H1 (cell line): Measurements from ENCODE around the gene ARL5A. TPM values are rescaled to one million over a fixed set of nuclear protein-coding genes. Genes with fewer than 3 reads are reported as not detected.

Experiments used
- CTCF ChIA-PET: fragments of 300-600 bp; sonication (Branson Sonifier 250); formaldehyde crosslinking; loops from one replicate; lab custom pipeline; 2021; ENCODE audit not compliant: partially characterized antibody; lab: Charles Lee
- POLR2A ChIA-PET: fragments of 300-600 bp; sonication (Branson Sonifier 250); formaldehyde crosslinking; loops from one replicate; lab custom pipeline; 2021; ENCODE audit warnings: inconsistent platforms; ENCODE audit not compliant: partially characterized antibody; lab: Charles Lee
- DNase-seq, 2 experiments: peaks; one replicate each; pipeline versions ENCODE4 v3.0.0 to v3.0.0-alpha.2; 2010 to 2022; ENCODE audit warnings: low spot score in 2 of 2, low read depth in 1 of 2, mixed read lengths in 1 of 2
- FAIRE-seq: peaks from 2 replicates; lab custom pipeline; 2011; peaks lifted over from hg19 to GRCh38; lab: Jason Lieb, UNC
- H2AFZ ChIP-seq: 2 replicates; pipeline ENCODE4 v1.8.1; 2012; ENCODE audit warnings: low read length, inconsistent platforms
- H2AK5ac ChIP-seq: 2 replicates; pipeline ENCODE4 v1.6.1; 2013; ENCODE audit warnings: low read depth, low read length
- H2BK120ac ChIP-seq: replicated peaks from 2 replicates; pipeline ENCODE3; 2013; ENCODE audit warnings: low read depth, low read length, inconsistent platforms
- H2BK12ac ChIP-seq: 2 replicates; pipeline ENCODE4 v1.6.1; 2013; ENCODE audit warnings: low read depth, low read length
- H2BK15ac ChIP-seq: 2 replicates; pipeline ENCODE4 v1.6.1; 2013; ENCODE audit warnings: low read length
- H2BK20ac ChIP-seq: 2 replicates; pipeline ENCODE4 v1.6.1; 2013; ENCODE audit warnings: low read length
- H2BK5ac ChIP-seq: 2 replicates; pipeline ENCODE4 v1.6.1; 2013; ENCODE audit warnings: low read depth, low read length
- H3K14ac ChIP-seq: 2 replicates; pipeline ENCODE4 v1.6.1; 2013; ENCODE audit warnings: inconsistent platforms; ENCODE audit not compliant: insufficient read length
- H3K18ac ChIP-seq: 2 replicates; pipeline ENCODE4 v1.6.1; 2013; ENCODE audit warnings: low read length; ENCODE audit errors: extremely low read depth
- H3K23ac ChIP-seq: 2 replicates; pipeline ENCODE4 v1.6.1; 2013; ENCODE audit warnings: inconsistent platforms; ENCODE audit not compliant: insufficient read length
- H3K23me2 ChIP-seq: 2 replicates; pipeline ENCODE4 v1.6.1; 2013; ENCODE audit warnings: low read depth, low read length
- H3K27ac ChIP-seq: 2 replicates; pipeline ENCODE4 v1.6.1; 2011; ENCODE audit warnings: low read depth, low read length, inconsistent platforms
- H3K27me3 ChIP-seq, 4 experiments: replicated peaks in 1 of 4; 1 replicate in 1 of 4; 2 replicates in 3 of 4; pipeline versions ENCODE4 v1.6.1 to v1.8.1; 2011 to 2013; ENCODE audit warnings: low read length in 3 of 4, mild to moderate bottlenecking in 3 of 4, inconsistent platforms in 2 of 4, mixed read lengths in 2 of 4, moderate library complexity in 1 of 4; ENCODE audit not compliant: control insufficient read depth in 3 of 4, insufficient read depth in 3 of 4; ENCODE audit errors: extremely low read depth in 1 of 4
- H3K36me3 ChIP-seq, 4 experiments: 2 replicates each; pipeline versions ENCODE4 v1.6.1 to v1.8.1; 2011 to 2013; ENCODE audit warnings: mild to moderate bottlenecking in 4 of 4, low read length in 3 of 4, moderate library complexity in 2 of 4, control low read depth in 1 of 4, inconsistent platforms in 1 of 4; ENCODE audit not compliant: insufficient read depth in 4 of 4, control insufficient read depth in 2 of 4
- H3K4ac ChIP-seq: replicated peaks from 2 replicates; pipeline ENCODE3; 2013; ENCODE audit warnings: low read length, low read depth, mixed read lengths, inconsistent platforms; ENCODE audit not compliant: insufficient read length
- H3K4me1 ChIP-seq, 4 experiments: replicated peaks in 1 of 4; 1 replicate in 1 of 4; 2 replicates in 3 of 4; pipeline versions ENCODE4 v1.6.1 to v1.8.1; 2011 to 2013; ENCODE audit warnings: low read length in 3 of 4, inconsistent platforms in 2 of 4, mixed read lengths in 1 of 4; ENCODE audit not compliant: insufficient read depth in 4 of 4, control insufficient read depth in 3 of 4
- H3K4me2 ChIP-seq, 2 experiments: 2 replicates each; pipeline versions ENCODE4 v1.6.1 to v1.8.1; 2011 to 2013; ENCODE audit warnings: low read depth in 2 of 2, low read length in 2 of 2, control low read depth in 1 of 2, inconsistent platforms in 1 of 2, mild to moderate bottlenecking in 1 of 2; ENCODE audit not compliant: insufficient read depth in 1 of 2
- H3K4me3 ChIP-seq, 4 experiments: fragments of 200-600, 300-600 bp in 1 of 4; sonication (generic), shearing (Covaris generic), sonication (Bioruptor Twin) in 1 of 4; 2 replicates each; pipeline versions ENCODE4 v1.5.1 to v1.8.1; 2011 to 2016; ENCODE audit warnings: low read length in 4 of 4, low read depth in 3 of 4, control low read depth in 2 of 4, inconsistent platforms in 2 of 4, mild to moderate bottlenecking in 2 of 4, mixed read lengths in 1 of 4, moderate library complexity in 1 of 4; ENCODE audit not compliant: insufficient read depth in 2 of 4; ENCODE audit errors: extremely low read depth in 1 of 4
- H3K56ac ChIP-seq: replicated peaks from 2 replicates; pipeline ENCODE3; 2013; ENCODE audit warnings: low read depth, mild to moderate bottlenecking, mixed read lengths, low read length, inconsistent platforms; ENCODE audit not compliant: insufficient read length
- H3K79me1 ChIP-seq: 2 replicates; pipeline ENCODE4 v1.6.1; 2013; ENCODE audit warnings: low read depth, low read length, control low read depth
- H3K79me2 ChIP-seq, 2 experiments: 2 replicates each; pipeline versions ENCODE4 v1.6.1 to v1.8.1; 2012 to 2013; ENCODE audit warnings: low read length in 2 of 2, mild to moderate bottlenecking in 2 of 2, inconsistent platforms in 1 of 2; ENCODE audit not compliant: insufficient read depth in 2 of 2, control insufficient read depth in 1 of 2
- H3K9ac ChIP-seq, 4 experiments: replicated peaks in 1 of 4; 1 replicate in 1 of 4; 2 replicates in 3 of 4; pipeline versions ENCODE4 v1.6.1 to v1.8.1; 2011 to 2013; ENCODE audit warnings: low read depth in 3 of 4, low read length in 3 of 4, control low read depth in 2 of 4, mild to moderate bottlenecking in 2 of 4, moderate library complexity in 2 of 4, inconsistent platforms in 1 of 4; ENCODE audit errors: extremely low read depth in 1 of 4
- H3K9me3 ChIP-seq, 2 experiments: 2 replicates each; pipeline versions ENCODE4 v1.6.1 to v1.8.1; 2012 to 2013; ENCODE audit warnings: mild to moderate bottlenecking in 2 of 2, moderate library complexity in 2 of 2, control low read depth in 1 of 2, inconsistent platforms in 1 of 2, low read depth in 1 of 2, low read length in 1 of 2, mixed read lengths in 1 of 2; ENCODE audit not compliant: insufficient read depth in 2 of 2
- H4K20me1 ChIP-seq, 2 experiments: replicated peaks in 1 of 2; 2 replicates each; pipeline versions ENCODE3 to v1.8.1; 2011 to 2013; ENCODE audit warnings: inconsistent platforms in 2 of 2, low read length in 2 of 2, mild to moderate bottlenecking in 1 of 2; ENCODE audit not compliant: insufficient read depth in 2 of 2, control insufficient read depth in 1 of 2
- H4K5ac ChIP-seq: 2 replicates; pipeline ENCODE4 v1.6.1; 2013; ENCODE audit warnings: low read length, low read depth, mixed read lengths, inconsistent platforms; ENCODE audit not compliant: insufficient read length
- H4K8ac ChIP-seq: 2 replicates; pipeline ENCODE4 v1.8.0; 2013; ENCODE audit warnings: mild to moderate bottlenecking, moderate library complexity, low read length, inconsistent platforms; ENCODE audit not compliant: insufficient read depth; ENCODE audit errors: extremely low read depth
- H4K91ac ChIP-seq: replicated peaks from 2 replicates; pipeline ENCODE3; 2013; ENCODE audit warnings: low read length, mixed read lengths, inconsistent platforms; ENCODE audit not compliant: insufficient read length
- CBX8 ChIP-seq: fragments of 300-800, 300-1000 bp; sonication (generic); IDR thresholded peaks from 2 replicates; pipeline ENCODE4 v1.7.1; 2016; ENCODE audit warnings: low read depth, low read length, borderline replicate concordance
- NRF1 ChIP-seq: IDR thresholded peaks from 2 replicates; pipeline ENCODE4 v1.6.1; 2011; ENCODE audit warnings: mild to moderate bottlenecking, low read depth, low read length, improper control_type of control experiment
- SP2 ChIP-seq: IDR thresholded peaks from 2 replicates; pipeline ENCODE4 v1.6.1; 2012; ENCODE audit warnings: mild to moderate bottlenecking, low read length, inconsistent platforms
- WGBS, 2 experiments: shearing (Covaris generic) in 1 of 2; methylation state at CpG; one replicate each; pipeline versions ENCODE4 v1.1.6 to v1.1.7; 2013 to 2015; ENCODE audit warnings: low lambda C conversion rate in 2 of 2, mixed read lengths in 2 of 2, inconsistent platforms in 1 of 2, low coverage in 1 of 2, missing lambda C conversion rate in 1 of 2; ENCODE audit not compliant: insufficient replicate concordance in 2 of 2, insufficient coverage in 1 of 2, insufficient read length in 1 of 2; ENCODE audit errors: extremely low coverage in 1 of 2, missing lambda C conversion rate in 1 of 2; 5-methylcytosine and 5-hydroxymethylcytosine counted together
- polyA plus RNA-seq, 7 experiments: library from polyadenylated mRNA; depleted of rRNA in 3 of 7; stranded (reverse) in 5 of 7; unstranded in 2 of 7; fragments of >200 nt in 5 of 7; fragments of 200-250 nt in 2 of 7; gene quantifications; 1 replicate in 5 of 7; 2 replicates in 1 of 7; 4 replicates in 1 of 7; pipeline versions ENCODE4 v1.2.1 to v1.2.3, GENCODE V29; 2011 to 2013; ENCODE audit warnings: missing spikeins in 2 of 7, mixed read lengths in 2 of 7
- total RNA-seq: library from RNA; stranded (reverse); fragmentation: NEBNext Ultra II Directional; extraction: Animal tissue kit (Norgen Biotek cat#: 25700); gene quantifications from 2 replicates; pipeline ENCODE4 v1.2.1, GENCODE V29; 2021

The ARL5A gene
- total and polyA plus RNA-seq, 2 of the 8 experiments (the other 6 are each of a cell fraction or from before 2014, with no cell fraction given): 12.6 to 86.3 TPM

DNA sequence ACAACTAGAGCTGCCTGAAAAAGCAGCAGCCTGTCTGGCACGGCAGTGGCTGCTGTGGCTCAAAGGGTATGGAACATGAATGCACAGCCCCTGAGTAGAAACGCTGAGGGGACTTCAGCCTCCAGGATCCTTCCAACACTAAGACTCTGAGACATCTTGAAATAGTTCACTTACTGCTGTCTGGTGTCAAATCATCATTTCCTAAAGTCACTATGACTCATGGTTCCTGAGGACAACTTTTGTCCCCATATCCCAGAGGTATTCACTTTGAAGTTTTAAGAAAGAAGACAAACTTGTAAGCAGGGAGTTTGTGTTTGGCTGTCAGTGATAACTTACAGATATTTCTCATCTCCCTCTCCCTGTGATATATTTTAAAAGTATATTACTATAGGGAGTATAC is 60.7 kb downstream of the ARL5A start:
- no peak for DNase-seq
- H3K4ac ChIP-seq: no peak overlapping the region
- no peak overlapping the region for H2AFZ ChIP-seq
- no peak overlapping the region for H3K4me2 ChIP-seq
- H3K4me1 ChIP-seq: peaks cover 0 to 4% (median 0%) of the 10 kb centered on the region in 4 experiments; a peak in 1 of 7 replicates
- H3K27ac ChIP-seq: no peak overlapping the region
- H3K23ac ChIP-seq: no peak overlapping the region
- H3K18ac ChIP-seq: no peak overlapping the region
- no peak overlapping the region for H4K5ac ChIP-seq
- no peak overlapping the region for H2BK120ac ChIP-seq
- H3K9ac ChIP-seq: no peak overlapping the region
- no peak overlapping the region for H3K14ac ChIP-seq
- no peak overlapping the region for H3K4me3 ChIP-seq
- no peaks in the 10 kb centered on the region for H3K27me3 ChIP-seq
- no peaks in the 10 kb centered on the region for H3K23me2 ChIP-seq
- no peaks in the 10 kb centered on the region for H3K79me1 ChIP-seq
- POLR2A ChIA-PET: no interaction called here
- H4K8ac ChIP-seq: no peak overlapping the region
- H3K56ac ChIP-seq: no peak overlapping the region
- H4K20me1 ChIP-seq: no peaks in the 10 kb centered on the region
- no peak overlapping the region for H2BK5ac ChIP-seq
- H3K79me2 ChIP-seq: no peaks in the 10 kb centered on the region
- H2AK5ac ChIP-seq: no peak overlapping the region
- H2BK12ac ChIP-seq: no peak overlapping the region
- TF ChIP-seq NRF1 (no peak), CBX8 (no peak), SP2 (no peak)
- no peak overlapping the region for H4K91ac ChIP-seq
- no peak for FAIRE-seq
- 97% methylated on average over 2 of the region's 2 CpGs; no CpG with 5 or more reads in 1 of the 2 experiments for WGBS, 2 experiments
- no peaks in the 10 kb centered on the region for H3K9me3 ChIP-seq
- no peak overlapping the region for H2BK15ac ChIP-seq
- H3K36me3 ChIP-seq: no peaks in the 10 kb centered on the region
- CTCF ChIA-PET: interaction anchor here (1.0 to 1.1 kb wide), 3 partner anchors 9 to 259 kb away, joined by 3 to 4 read pairs (median 4); no protein-coding TSS in a partner anchor
- H2BK20ac ChIP-seq: no peak overlapping the region
